ENCODE data around the gene ADCY10.
A peak's percentile ranks its signal among the peaks of the same experiment; 100 is the strongest.
"Not testable (repeated sequence)": the region's sequence is repeated elsewhere in the genome, so short reads cannot be mapped to it uniquely, and the experiment has no call there.

Gene ADCY10

GRCh38 chr1:167808690-167809089, 105.2 kb downstream of the ADCY10 start:
- TF ChIP-seq CTCF (IDR thresholded peaks at IDR 0.05; ENCODE audit: control insufficient read depth, extremely low read depth, insufficient read depth), result no peak
- DNase-seq (ENCODE audit: low read depth), result no peak

GRCh38 chr1:167808104-167808503, 105.8 kb downstream of the ADCY10 start:
- no peak for TF ChIP-seq CTCF (IDR thresholded peaks at IDR 0.05; ENCODE audit: control insufficient read depth, extremely low read depth, insufficient read depth)
- DNase-seq (ENCODE audit: low read depth), result no peak
- H3K4me3 ChIP-seq (ENCODE audit: low read depth, low read length), result no peak overlapping the region

More at GRCh38 chr1:167808690-167809089, 105.2 kb downstream of the ADCY10 start:
- no peak overlapping the region for H3K4me3 ChIP-seq (ENCODE audit: low read depth, low read length)

- not testable (repeated sequence) for DNase-seq (ENCODE audit: low read depth); H3K4me3 ChIP-seq (ENCODE audit: low read depth, low read length)
Measured at GRCh38 chr1:167806676-167807075, 107.3 kb downstream of the ADCY10 start.

GRCh38 chr1:167806235-167806634, 107.7 kb downstream of the ADCY10 start:
- not testable (repeated sequence) for H3K4me3 ChIP-seq (ENCODE audit: low read depth, low read length); DNase-seq (ENCODE audit: low read depth)

GRCh38 chr1:167805041-167805556, 108.8 kb downstream of the ADCY10 start:
- H3K4me3 ChIP-seq (ENCODE audit: low read depth, low read length), result no peak overlapping the region
- TF ChIP-seq CTCF (IDR thresholded peaks at IDR 0.05; ENCODE audit: control insufficient read depth, extremely low read depth, insufficient read depth), result no peak
- no peak for DNase-seq (ENCODE audit: low read depth)

- TF ChIP-seq CTCF (IDR thresholded peaks at IDR 0.05; ENCODE audit: control insufficient read depth, extremely low read depth, insufficient read depth), result peak; percentile 96
- no peak overlapping the region for H3K4me3 ChIP-seq (ENCODE audit: low read depth, low read length)
- peak; percentile 89 for DNase-seq (ENCODE audit: low read depth)
Measured at GRCh38 chr1:167803358-167804207, 110.4 kb downstream of the ADCY10 start.

GRCh38 chr1:167802235-167802634, 111.7 kb downstream of the ADCY10 start:
- TF ChIP-seq CTCF (IDR thresholded peaks at IDR 0.05; ENCODE audit: control insufficient read depth, extremely low read depth, insufficient read depth), result no peak
- no peak for DNase-seq (ENCODE audit: low read depth)
- no peak overlapping the region for H3K4me3 ChIP-seq (ENCODE audit: low read depth, low read length)

- DNase-seq (ENCODE audit: low read depth), result no peak
- TF ChIP-seq CTCF (IDR thresholded peaks at IDR 0.05; ENCODE audit: control insufficient read depth, extremely low read depth, insufficient read depth), result no peak
Measured at GRCh38 chr1:167800251-167800650, 113.7 kb downstream of the ADCY10 start.

More at GRCh38 chr1:167800251-167800650, 113.7 kb downstream of the ADCY10 start:
- H3K4me3 ChIP-seq (ENCODE audit: low read depth, low read length), result no peak overlapping the region
